ENCODE data around the gene LHX4. TPM values are rescaled to one million over a fixed set of nuclear protein-coding genes. Genes with fewer than 3 reads are reported as not detected.

The LHX4 gene
- total RNA-seq (not detected), polyA plus RNA-seq (0.08 TPM)

DNA sequence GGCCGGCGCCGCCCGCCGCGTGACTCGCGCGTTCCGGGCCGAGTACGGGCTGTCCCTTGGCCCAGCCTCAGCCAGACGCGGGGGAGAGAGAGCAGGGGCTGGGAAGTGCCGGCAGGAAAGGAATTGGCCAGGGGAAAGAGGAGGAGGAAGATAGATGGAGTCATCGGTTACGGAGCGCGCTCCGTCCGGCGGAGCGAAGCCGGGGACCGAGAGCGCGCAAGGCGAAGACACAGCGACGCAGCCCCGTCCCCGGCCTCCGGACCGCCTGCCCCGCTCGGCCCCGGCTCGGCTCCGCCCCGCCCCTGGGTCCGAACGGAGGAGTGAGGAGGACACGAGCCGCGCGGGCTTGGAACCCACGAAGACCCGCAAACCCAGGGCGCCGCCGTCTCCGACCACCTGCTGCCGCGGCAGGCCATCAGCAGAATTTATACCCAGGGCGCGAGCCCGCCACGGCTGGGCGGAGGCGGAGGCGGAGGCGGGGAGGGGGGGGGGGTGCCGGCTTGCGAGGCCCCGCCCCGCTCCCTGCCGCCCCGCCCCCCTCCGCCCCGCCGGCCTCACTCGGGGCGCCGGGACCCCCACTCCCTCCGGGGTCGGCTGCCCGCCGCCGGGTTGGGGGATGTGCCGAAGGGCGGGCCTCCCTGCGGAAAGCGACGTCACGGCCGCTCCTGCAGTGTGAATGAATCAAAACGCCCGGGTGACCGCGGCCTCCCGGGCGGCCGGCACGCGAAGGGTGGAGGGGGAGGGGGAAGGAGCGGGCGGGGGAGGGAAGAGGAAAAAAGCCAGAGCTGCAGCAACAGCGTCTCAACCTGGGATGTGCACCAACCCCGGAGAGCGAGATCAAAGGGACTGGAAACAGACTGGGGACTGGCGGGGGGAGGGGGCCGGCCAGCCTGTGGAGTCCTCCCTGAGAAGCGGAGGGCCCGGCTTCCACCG lies at the start of gene LHX4:
Gene LHX4, plus strand, starts transcription at position 782 of the 933 bp plus-strand sequence. CDS start 266 bp downstream, outside the sequence.
- H3K36me3 Mint-ChIP-seq, result no peaks in the 10 kb centered on the region
- H3K4me1 Mint-ChIP-seq, result peaks cover 22 to 50% (median 26%) of the 10 kb centered on the region in 3 donors
- CTCF ChIA-PET, result no interaction called here
- Histone ChIP-seq H3K4me3 (ENCODE audit: low read length) (peak within 1 kb of the TSS; percentile 62), H3K36me3 (ENCODE audit: insufficient read depth, low read length) (no peaks in the 10 kb centered on the region), H3K9me3 (ENCODE audit: low read length) (no peaks in the 10 kb centered on the region), H3K4me1 (ENCODE audit: insufficient read depth, low read length) (peaks cover 24% of the 10 kb centered on the region), H3K27me3 (ENCODE audit: insufficient read depth, low read length, poor library complexity, severe bottlenecking) (peaks cover 55% of the 10 kb centered on the region), H3K27ac (ENCODE audit: low read depth, low read length) (no peak within 1 kb of the TSS)
- H3K27me3 Mint-ChIP-seq, result peaks cover 61 to 81% of the 10 kb centered on the region in 2 donors
- no peak for DNase-seq
- H3K9me3 Mint-ChIP-seq, result no peaks in the 10 kb centered on the region
- peak within 1 kb of the TSS; percentile 75 to 88 (median 81) for H3K4me3 Mint-ChIP-seq
- H3K27ac Mint-ChIP-seq, result no peak within 1 kb of the TSS
- POLR2A ChIA-PET, result no interaction called here

DNA sequence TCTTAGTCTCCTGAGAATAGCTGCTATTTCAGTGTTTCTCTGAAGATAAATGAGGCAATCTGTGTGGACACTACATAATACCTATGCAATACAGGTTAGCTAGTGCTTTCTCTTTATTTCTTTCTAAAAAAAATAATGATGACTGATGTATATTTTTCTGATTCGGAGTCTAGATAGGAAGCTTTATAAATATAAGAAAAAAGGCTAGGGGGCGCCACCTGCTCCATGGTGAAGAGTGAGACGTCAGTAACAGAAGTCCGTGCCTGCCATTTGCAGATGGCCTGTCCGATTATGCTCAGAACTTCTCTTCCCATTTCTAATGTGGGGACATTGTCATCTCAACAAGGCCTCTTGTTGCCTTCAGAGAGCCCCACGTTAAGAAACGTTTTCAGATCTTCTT lies 49.0 kb upstream of the LHX4 start:
- DNase-seq, result no peak
- no peaks in the 10 kb centered on the region for H3K9me3 ChIP-seq (ENCODE audit: low read length)
- Mint-ChIP-seq H3K4me1 (peaks cover 0 to 2% (median 0%) of the 10 kb centered on the region in 3 donors), H3K27ac (no peak overlapping the region), H3K4me3 (no peak overlapping the region), H3K36me3 (peaks cover 3 to 44% (median 8%) of the 10 kb centered on the region in 3 donors), H3K9me3 (no peaks in the 10 kb centered on the region), H3K27me3 (no peaks in the 10 kb centered on the region)
- POLR2A ChIA-PET, result no interaction called here
- no peaks in the 10 kb centered on the region for H3K36me3 ChIP-seq (ENCODE audit: insufficient read depth, low read length)
- no peak overlapping the region for H3K27ac ChIP-seq (ENCODE audit: low read depth, low read length)
- H3K4me1 ChIP-seq (ENCODE audit: insufficient read depth, low read length), result no peaks in the 10 kb centered on the region
- H3K4me3 ChIP-seq (ENCODE audit: low read length), result no peak overlapping the region
- H3K27me3 ChIP-seq (ENCODE audit: insufficient read depth, low read length, poor library complexity, severe bottlenecking), result no peaks in the 10 kb centered on the region
- CTCF ChIA-PET, result interaction anchor here (1.2 to 6.9 kb wide), 2 partner anchors 10 to 314 kb away, joined by 3 to 51 read pairs; no protein-coding TSS in a partner anchor

DNA sequence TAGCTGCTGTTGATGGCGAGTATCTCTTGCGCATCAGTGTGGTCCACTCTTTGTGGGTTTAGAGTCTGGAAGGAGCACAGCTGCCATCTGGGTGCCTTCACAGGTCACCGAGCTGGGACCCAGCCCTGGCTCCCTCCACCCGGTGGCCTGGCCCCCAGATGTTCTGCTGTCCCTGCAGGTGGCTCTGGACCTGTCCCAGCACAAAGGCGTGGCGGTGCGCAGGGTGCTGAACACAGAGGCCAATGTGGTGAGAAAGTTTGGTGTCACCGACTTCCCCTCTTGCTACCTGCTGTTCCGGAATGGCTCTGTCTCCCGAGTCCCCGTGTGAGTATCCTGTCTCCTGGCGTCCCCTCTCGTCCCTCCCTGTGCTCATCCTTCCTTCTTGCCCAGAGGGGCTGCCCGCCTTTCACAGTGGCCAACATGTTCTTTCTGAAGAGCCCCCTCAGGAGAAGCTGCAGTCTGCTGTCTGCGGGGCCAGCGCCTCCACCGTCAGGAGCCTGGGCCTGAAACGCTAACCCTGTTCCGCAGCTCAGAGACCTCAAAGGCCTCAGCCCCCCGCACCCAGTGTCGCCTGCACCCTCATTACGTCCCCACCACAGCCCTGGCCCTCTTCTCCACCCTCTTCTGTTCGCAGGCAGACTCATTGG lies 47.9 kb upstream of the LHX4 start:
- no peaks in the 10 kb centered on the region for H3K27me3 ChIP-seq (ENCODE audit: insufficient read depth, low read length, poor library complexity, severe bottlenecking)
- Mint-ChIP-seq H3K27ac (no peak overlapping the region), H3K4me1 (peaks cover 0 to 2% (median 0%) of the 10 kb centered on the region in 3 donors), H3K27me3 (no peaks in the 10 kb centered on the region), H3K36me3 (peaks cover 3 to 52% (median 8%) of the 10 kb centered on the region in 3 donors), H3K9me3 (no peaks in the 10 kb centered on the region), H3K4me3 (no peak overlapping the region)
- POLR2A ChIA-PET, result no interaction called here
- H3K27ac ChIP-seq (ENCODE audit: low read depth, low read length), result no peak overlapping the region
- H3K9me3 ChIP-seq (ENCODE audit: low read length), result no peaks in the 10 kb centered on the region
- no peaks in the 10 kb centered on the region for H3K4me1 ChIP-seq (ENCODE audit: insufficient read depth, low read length)
- CTCF ChIA-PET, result interaction anchor here (1.3 to 6.9 kb wide), 3 partner anchors 12 to 367 kb away, joined by 3 to 51 read pairs (median 6); no protein-coding TSS in a partner anchor
- no peak overlapping the region for H3K4me3 ChIP-seq (ENCODE audit: low read length)
- DNase-seq, result no peak
- no peaks in the 10 kb centered on the region for H3K36me3 ChIP-seq (ENCODE audit: insufficient read depth, low read length)

DNA sequence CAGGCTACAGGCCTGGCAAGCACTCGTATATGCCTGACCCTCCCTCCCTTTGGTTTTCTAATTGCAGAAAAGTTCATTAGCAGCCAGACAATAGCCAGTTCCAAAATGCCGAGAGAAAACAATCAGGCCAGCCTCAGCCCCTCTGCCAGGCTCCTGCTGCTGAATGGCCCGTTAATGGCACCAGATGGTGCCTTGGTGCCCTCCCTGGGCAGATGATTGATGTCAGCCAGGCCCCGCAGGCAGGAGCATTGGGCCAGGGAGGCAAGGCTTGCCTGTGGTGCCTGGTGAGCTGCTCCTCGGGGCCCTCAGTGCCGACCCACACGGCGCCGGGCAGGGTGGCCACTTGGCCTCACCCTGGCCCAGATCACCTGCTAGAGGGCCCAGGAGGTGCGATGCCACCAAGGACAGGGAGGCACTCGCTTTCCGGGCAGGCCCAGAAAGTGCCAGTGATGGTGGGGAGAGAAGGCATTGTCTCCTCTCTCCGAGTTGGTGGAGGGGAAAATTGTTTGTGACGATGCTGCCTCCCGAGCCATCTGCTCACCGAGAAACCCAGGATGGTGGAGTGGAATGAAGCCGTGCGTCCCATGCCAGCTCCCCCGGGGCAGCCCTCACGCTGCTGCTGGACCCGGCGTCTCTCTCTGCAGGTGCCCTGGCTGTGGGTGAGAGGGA lies 47.3 kb upstream of the LHX4 start:
- Mint-ChIP-seq H3K36me3 (peaks cover 3 to 57% (median 8%) of the 10 kb centered on the region in 3 donors), H3K9me3 (no peaks in the 10 kb centered on the region), H3K4me3 (no peak overlapping the region), H3K4me1 (peaks cover 0 to 2% (median 0%) of the 10 kb centered on the region in 3 donors), H3K27ac (no peak overlapping the region), H3K27me3 (no peaks in the 10 kb centered on the region)
- H3K9me3 ChIP-seq (ENCODE audit: low read length), result no peaks in the 10 kb centered on the region
- CTCF ChIA-PET, result interaction anchor here (1.3 to 1.5 kb wide), 2 partner anchors 12 to 368 kb away, joined by 3 to 6 read pairs; no protein-coding TSS in a partner anchor
- no peak for DNase-seq
- no peaks in the 10 kb centered on the region for H3K36me3 ChIP-seq (ENCODE audit: insufficient read depth, low read length)
- no peaks in the 10 kb centered on the region for H3K27me3 ChIP-seq (ENCODE audit: insufficient read depth, low read length, poor library complexity, severe bottlenecking)
- no peaks in the 10 kb centered on the region for H3K4me1 ChIP-seq (ENCODE audit: insufficient read depth, low read length)
- H3K27ac ChIP-seq (ENCODE audit: low read depth, low read length), result no peak overlapping the region
- POLR2A ChIA-PET, result no interaction called here
- no peak overlapping the region for H3K4me3 ChIP-seq (ENCODE audit: low read length)

DNA sequence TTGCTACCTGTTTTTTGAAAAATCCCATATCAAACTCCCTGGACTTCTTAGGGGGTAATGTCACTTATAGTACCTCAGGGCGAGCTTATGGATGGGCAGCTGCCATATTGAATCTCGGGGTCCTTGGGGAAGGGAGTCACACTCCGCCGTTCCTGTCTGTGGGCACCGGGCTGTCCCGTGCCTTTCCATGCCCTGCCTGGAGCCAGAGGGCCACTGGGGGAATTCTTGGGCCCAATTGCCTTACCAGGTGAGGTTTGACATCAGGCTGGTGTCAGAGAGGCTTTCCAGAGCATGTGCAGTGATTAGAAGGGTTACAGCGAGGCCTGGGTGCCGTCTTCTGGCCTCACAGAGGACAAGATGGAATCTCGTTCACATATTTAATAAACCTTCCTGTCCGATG lies 46.6 kb upstream of the LHX4 start:
- no peak for DNase-seq
- Histone ChIP-seq H3K27me3 (ENCODE audit: insufficient read depth, low read length, poor library complexity, severe bottlenecking) (no peaks in the 10 kb centered on the region), H3K27ac (ENCODE audit: low read depth, low read length) (no peak overlapping the region), H3K4me3 (ENCODE audit: low read length) (no peak overlapping the region), H3K4me1 (ENCODE audit: insufficient read depth, low read length) (no peaks in the 10 kb centered on the region), H3K9me3 (ENCODE audit: low read length) (no peaks in the 10 kb centered on the region), H3K36me3 (ENCODE audit: insufficient read depth, low read length) (no peaks in the 10 kb centered on the region)
- Mint-ChIP-seq H3K9me3 (no peaks in the 10 kb centered on the region), H3K27ac (no peak overlapping the region), H3K36me3 (peaks cover 3 to 59% (median 8%) of the 10 kb centered on the region in 3 donors), H3K27me3 (no peaks in the 10 kb centered on the region), H3K4me3 (no peak overlapping the region), H3K4me1 (peaks cover 0 to 2% (median 0%) of the 10 kb centered on the region in 3 donors)
- ChIA-PET POLR2A (no interaction called here), CTCF (interaction anchor here (1.5 kb wide), 1 partner anchor 13 kb away, joined by 6 read pairs; no protein-coding TSS in a partner anchor)

DNA sequence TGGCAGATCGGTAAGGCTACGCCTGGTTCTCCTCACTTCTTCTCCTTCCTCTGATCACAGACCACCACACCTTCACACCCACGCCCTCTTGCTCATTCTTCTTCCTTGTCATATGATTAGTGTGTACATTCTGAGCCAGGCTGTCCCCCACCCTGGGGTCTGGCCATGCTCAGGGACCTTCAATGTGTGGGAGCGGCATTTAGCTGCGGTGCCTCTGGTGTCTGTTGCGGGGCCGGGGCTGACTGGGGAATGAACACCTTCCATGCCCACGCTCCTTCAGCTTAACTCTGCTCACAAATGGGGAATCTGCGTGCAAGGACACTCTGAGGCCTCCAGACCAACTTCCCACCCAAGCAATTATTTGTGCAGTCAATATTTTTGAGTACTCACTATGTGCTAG lies 46.0 kb upstream of the LHX4 start:
- no peaks in the 10 kb centered on the region for H3K4me1 ChIP-seq (ENCODE audit: insufficient read depth, low read length)
- Mint-ChIP-seq H3K9me3 (no peaks in the 10 kb centered on the region), H3K27ac (no peak overlapping the region), H3K27me3 (no peaks in the 10 kb centered on the region), H3K36me3 (peaks cover 3 to 62% (median 10%) of the 10 kb centered on the region in 3 donors), H3K4me1 (peaks cover 0 to 4% (median 3%) of the 10 kb centered on the region in 3 donors), H3K4me3 (no peak overlapping the region)
- no peaks in the 10 kb centered on the region for H3K27me3 ChIP-seq (ENCODE audit: insufficient read depth, low read length, poor library complexity, severe bottlenecking)
- no peak for DNase-seq
- H3K4me3 ChIP-seq (ENCODE audit: low read length), result no peak overlapping the region
- H3K36me3 ChIP-seq (ENCODE audit: insufficient read depth, low read length), result no peaks in the 10 kb centered on the region
- ChIA-PET POLR2A (no interaction called here), CTCF (no interaction called here)
- H3K27ac ChIP-seq (ENCODE audit: low read depth, low read length), result no peak overlapping the region
- no peaks in the 10 kb centered on the region for H3K9me3 ChIP-seq (ENCODE audit: low read length)

DNA sequence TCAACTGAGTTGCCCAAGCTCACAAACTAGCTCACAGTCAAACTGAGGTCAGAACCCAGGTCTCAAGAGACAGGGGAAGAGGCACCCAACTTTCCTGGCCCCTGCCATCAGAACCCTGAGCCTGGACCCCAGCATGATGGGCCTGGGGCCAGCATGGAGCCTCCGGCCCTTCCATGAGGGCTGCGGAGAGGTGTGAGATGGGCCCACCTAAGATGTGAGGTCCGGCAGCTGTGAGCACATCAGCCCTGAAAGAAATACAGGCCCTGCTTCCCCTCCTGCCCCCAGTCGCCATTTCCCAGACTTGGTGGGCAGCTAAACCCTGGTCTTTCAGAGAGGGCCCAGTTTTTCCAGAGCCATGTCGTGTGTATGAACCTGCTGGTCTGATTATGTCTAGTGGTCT lies 44.8 kb upstream of the LHX4 start:
- peaks cover 6 to 71% (median 13%) of the 10 kb centered on the region in 3 donors for H3K36me3 Mint-ChIP-seq
- H3K9me3 Mint-ChIP-seq, result no peaks in the 10 kb centered on the region
- no peak overlapping the region for H3K27ac ChIP-seq (ENCODE audit: low read depth, low read length)
- H3K27ac Mint-ChIP-seq, result no peak overlapping the region
- H3K4me3 ChIP-seq (ENCODE audit: low read length), result no peak overlapping the region
- H3K36me3 ChIP-seq (ENCODE audit: insufficient read depth, low read length), result peaks cover 7% of the 10 kb centered on the region
- H3K27me3 ChIP-seq (ENCODE audit: insufficient read depth, low read length, poor library complexity, severe bottlenecking), result no peaks in the 10 kb centered on the region
- H3K4me1 Mint-ChIP-seq, result peaks cover 9 to 13% (median 13%) of the 10 kb centered on the region in 3 donors
- CTCF ChIA-PET, result interaction anchor here (1.0 kb wide), 1 partner anchor 319 kb away, joined by 3 read pairs; no protein-coding TSS in a partner anchor
- DNase-seq, result no peak
- POLR2A ChIA-PET, result no interaction called here
- H3K27me3 Mint-ChIP-seq, result no peaks in the 10 kb centered on the region
- H3K4me3 Mint-ChIP-seq, result no peak overlapping the region
- no peaks in the 10 kb centered on the region for H3K9me3 ChIP-seq (ENCODE audit: low read length)
- H3K4me1 ChIP-seq (ENCODE audit: insufficient read depth, low read length), result peaks cover 8% of the 10 kb centered on the region

Data from CD8-positive, alpha-beta memory T cell (primary cell).